ENCODE measurements around the gene SIL1.
"Not testable (repeated sequence)": the region's sequence is repeated elsewhere in the genome, so short reads cannot be mapped to it uniquely, and the experiment has no call there.

The SIL1 gene

DNA sequence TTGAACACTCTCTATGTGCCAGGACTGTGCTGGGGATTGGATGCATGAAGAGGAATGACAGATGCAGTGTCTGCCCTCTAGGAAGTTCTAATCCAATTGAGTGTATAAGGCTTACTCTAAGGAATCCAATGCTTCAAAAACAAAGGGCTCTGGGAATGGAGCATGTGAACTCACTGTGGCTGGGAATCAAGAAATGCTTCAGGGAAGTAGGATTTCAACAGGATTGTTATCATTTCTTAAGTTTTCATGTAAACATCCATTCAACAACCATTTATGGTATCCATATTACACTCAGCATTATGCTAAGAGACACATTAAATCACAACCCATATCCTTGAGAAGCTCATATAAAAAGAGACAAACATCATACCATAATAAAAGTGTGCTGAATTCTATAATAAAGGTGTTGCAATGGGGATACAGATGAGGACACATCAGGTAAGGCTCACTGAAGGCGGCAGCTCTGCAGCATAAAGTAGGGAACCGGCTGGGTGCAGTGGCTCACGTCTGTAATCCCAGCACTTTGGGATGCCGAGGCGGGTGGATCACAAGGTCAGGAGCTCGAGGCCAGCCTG lies 11.3 kb downstream of the SIL1 start:
- no peaks in the 10 kb centered on the region for H3K9me3 ChIP-seq

DNA sequence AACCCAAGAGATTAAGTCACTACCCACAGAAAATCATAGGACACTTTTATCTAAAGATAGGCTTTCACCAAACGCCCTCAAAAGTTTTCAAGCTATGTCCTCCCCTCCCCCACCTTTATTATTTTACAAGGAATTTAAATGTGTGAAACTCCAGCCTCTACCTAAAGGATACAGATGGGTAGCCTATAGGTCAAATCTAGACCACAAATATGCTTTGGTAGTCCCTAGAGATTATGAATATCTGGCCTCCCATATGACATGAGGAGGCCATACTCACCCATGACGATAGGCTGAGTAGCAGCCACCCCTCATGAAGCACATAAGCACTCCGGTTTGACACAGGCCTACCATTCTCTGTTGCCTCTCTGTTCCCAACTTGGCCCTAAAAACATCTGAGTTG lies 11.9 kb downstream of the SIL1 start:
- Histone ChIP-seq H3K9ac (no peak overlapping the region), H3K27ac (no peak overlapping the region), H3K27me3 (no peaks in the 10 kb centered on the region), H4K20me1 (peaks cover 30% of the 10 kb centered on the region), H3K4me1 (peaks cover 46% of the 10 kb centered on the region), H3K9me3 (no peaks in the 10 kb centered on the region), H3K36me3 (peaks cover 22% of the 10 kb centered on the region), H3K4me3 (no peak overlapping the region), H3K4me2 (peak overlapping the region; percentile 44)
- no peak for TF ChIP-seq Cebpa-rat (IDR thresholded peaks at IDR 0.05)

More for the DNA sequence above, 11.3 kb downstream of the SIL1 start:
- peak overlapping the region; percentile 44 for H3K4me2 ChIP-seq
- no peak overlapping the region for H3K4me3 ChIP-seq
- no peak overlapping the region for H3K27ac ChIP-seq
- H3K9ac ChIP-seq, result no peak overlapping the region
- peaks cover 40% of the 10 kb centered on the region for H3K4me1 ChIP-seq
- H4K20me1 ChIP-seq, result peaks cover 25% of the 10 kb centered on the region
- H3K27me3 ChIP-seq, result no peaks in the 10 kb centered on the region
- no peak for TF ChIP-seq Cebpa-rat (IDR thresholded peaks at IDR 0.05)
- H3K36me3 ChIP-seq, result peaks cover 27% of the 10 kb centered on the region

DNA sequence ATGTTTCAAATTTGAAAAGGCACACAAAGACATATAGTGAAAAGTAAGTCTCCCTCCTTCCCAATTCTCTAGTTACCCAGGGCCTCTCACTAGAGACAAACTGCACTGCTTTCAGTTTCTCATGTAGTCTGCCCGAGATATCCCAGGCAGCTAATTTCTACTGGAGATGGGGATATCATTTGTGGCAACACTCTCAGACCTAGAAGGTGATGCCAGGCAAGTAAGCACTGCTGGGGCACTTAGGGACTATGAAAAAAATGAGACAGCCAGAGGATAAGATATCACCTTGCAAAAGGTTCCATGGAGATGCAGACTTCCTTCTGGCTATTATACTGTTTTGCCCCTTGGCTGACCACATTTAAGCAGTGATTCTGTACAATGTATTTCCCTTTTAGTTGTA lies 12.6 kb downstream of the SIL1 start:
- Histone ChIP-seq H3K4me3 (no peak overlapping the region), H3K27ac (no peak overlapping the region), H3K4me1 (peaks cover 53% of the 10 kb centered on the region), H3K27me3 (no peaks in the 10 kb centered on the region), H3K36me3 (peaks cover 21% of the 10 kb centered on the region), H3K9me3 (no peaks in the 10 kb centered on the region), H3K4me2 (peak overlapping the region; percentile 44), H3K9ac (no peak overlapping the region), H4K20me1 (peaks cover 37% of the 10 kb centered on the region)
- TF ChIP-seq Cebpa-rat (IDR thresholded peaks at IDR 0.05), result no peak

DNA sequence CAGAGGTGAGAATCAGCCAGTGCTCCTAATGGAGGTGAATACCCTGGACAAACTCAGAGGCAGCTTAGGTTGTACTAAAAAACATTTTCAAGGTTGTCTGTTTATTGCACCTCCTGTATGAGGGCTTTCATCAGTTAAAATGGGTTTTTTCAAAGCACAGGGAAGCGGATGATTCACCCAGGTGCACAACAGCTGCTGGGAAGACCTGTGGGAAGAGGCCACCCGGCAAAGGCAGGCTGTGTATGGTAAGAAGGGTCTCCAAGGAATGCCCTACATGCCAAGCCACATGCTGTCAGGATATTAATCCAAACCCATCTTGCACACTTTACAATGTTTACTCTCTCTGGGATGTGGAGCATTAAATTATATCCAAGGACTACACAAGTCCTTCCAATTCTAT lies 14.7 kb downstream of the SIL1 start:
- H3K27me3 ChIP-seq, result no peaks in the 10 kb centered on the region
- no peaks in the 10 kb centered on the region for H3K9me3 ChIP-seq
- peak overlapping the region; percentile 76 for H3K4me2 ChIP-seq
- no peak overlapping the region for H3K27ac ChIP-seq
- peaks cover 74% of the 10 kb centered on the region for H3K4me1 ChIP-seq
- no peak for TF ChIP-seq Cebpa-rat (IDR thresholded peaks at IDR 0.05)
- peaks cover 11% of the 10 kb centered on the region; the same call in 1 of the 2 replicates for H3K36me3 ChIP-seq
- no peak overlapping the region for H3K4me3 ChIP-seq
- H3K9ac ChIP-seq, result no peak overlapping the region
- H4K20me1 ChIP-seq, result peaks cover 55% of the 10 kb centered on the region

DNA sequence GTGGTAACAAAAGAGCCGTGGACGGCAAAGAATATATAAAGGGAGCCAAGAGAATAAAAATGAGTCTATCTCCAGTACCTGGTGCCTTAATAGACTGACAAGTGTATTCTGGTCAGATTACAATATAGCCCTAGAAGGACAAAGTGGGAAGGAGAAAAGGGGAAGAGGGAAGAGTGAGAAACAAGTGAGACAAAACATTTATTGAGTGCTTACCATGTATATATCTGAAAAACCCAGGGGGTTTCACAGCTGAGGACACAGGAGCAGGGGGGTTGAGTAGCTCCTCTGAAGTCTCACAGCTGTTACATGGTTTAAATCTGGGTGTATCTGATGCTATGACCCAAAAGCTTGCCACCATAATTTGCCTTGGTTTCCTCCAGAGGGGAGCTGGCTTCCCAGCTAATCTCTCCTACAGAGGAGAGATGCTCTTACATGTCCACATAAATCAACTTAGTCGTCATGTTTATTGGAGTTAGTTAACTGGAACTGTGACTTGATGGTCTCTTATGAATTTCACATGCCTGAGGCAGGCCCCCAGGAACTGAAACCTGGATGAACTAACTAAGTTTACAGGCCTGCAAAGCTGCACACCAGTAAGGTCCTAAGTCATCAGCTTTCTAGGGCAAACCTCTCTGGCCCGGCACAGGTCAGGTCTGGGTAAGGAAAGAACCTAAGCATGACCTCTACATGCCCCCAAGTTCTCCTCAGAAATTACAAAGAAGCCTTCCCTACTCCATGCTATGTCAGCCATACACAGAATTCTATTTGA lies 15.5 kb downstream of the SIL1 start:
- Histone ChIP-seq H3K4me1 (peaks cover 82% of the 10 kb centered on the region), H3K9ac (no peak overlapping the region), H3K27me3 (no peaks in the 10 kb centered on the region), H3K27ac (peak overlapping the region; percentile 39; the same call in 1 of the 2 replicates), H3K36me3 (peaks cover 7% of the 10 kb centered on the region; the same call in 1 of the 2 replicates), H3K4me3 (no peak overlapping the region), H4K20me1 (peaks cover 63% of the 10 kb centered on the region), H3K4me2 (peak overlapping the region; percentile 76), H3K9me3 (no peaks in the 10 kb centered on the region)
- no peak for TF ChIP-seq Cebpa-rat (IDR thresholded peaks at IDR 0.05)

DNA sequence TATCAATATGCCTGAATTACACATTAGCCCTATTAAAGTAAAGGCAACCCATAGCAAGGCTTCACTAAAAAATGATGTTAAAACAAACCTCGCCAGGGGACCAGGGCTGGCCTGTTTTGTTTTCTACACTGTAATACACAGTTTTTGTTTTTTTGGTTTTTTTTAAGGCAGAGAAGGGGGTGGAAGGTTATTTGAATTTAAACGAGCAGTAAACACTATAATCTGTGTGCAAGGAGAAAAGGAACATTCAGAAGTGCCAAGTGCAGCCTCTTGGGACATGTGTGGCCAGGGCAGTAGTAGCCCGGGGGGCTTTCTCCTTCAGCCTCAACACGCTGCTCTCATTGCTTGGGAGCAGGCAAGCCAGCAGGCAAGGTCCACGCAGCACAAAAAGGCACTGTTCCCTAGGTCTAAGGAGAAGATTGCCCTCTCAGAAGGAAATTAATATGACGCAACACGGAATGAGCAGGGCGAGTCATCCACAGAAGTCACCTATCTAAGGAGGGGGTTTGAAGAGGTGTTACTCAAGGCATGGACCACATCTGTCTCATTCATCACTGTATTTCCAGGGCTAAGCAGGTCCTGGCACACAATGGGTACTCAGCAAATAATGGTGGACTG lies 16.2 kb downstream of the SIL1 start:
- Histone ChIP-seq H3K9ac (no peak overlapping the region; the same call in 1 of the 2 replicates), H3K4me2 (peak overlapping the region; percentile 76), H3K4me3 (no peak overlapping the region), H4K20me1 (peaks cover 68% of the 10 kb centered on the region), H3K36me3 (no peaks in the 10 kb centered on the region), H3K27me3 (no peaks in the 10 kb centered on the region), H3K9me3 (no peaks in the 10 kb centered on the region), H3K4me1 (peaks cover 88% of the 10 kb centered on the region), H3K27ac (peak overlapping the region; percentile 39; the same call in 1 of the 2 replicates)
- peak; percentile 61 for TF ChIP-seq Cebpa-rat (IDR thresholded peaks at IDR 0.05)

DNA sequence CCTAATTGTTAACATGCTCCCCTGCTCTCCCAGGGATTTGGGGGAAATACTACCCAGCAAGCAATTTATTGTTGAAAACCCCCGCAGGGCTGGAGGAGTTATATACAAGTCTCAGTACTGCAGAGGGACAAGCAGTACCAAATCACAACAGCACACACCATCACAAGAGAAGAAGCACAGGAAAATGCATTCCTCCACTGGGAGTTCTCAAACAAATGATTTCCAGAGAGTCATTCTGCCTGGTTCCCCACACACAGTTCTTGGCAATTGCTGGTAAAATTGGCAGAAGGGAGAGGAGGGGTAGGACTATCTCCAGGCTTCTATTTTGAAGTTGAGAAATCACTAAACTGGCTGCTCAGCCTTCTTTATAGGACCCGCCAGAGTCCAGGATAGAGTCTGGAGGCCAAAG lies 16.8 kb downstream of the SIL1 start:
- no peak for TF ChIP-seq Cebpa-rat (IDR thresholded peaks at IDR 0.05)
- H3K4me1 ChIP-seq, result peaks cover 84% of the 10 kb centered on the region
- no peaks in the 10 kb centered on the region for H3K36me3 ChIP-seq
- 0 out of 2 replicates have a peak overlapping the region, but pooled peaks have one; percentile 39 for H3K27ac ChIP-seq
- peaks cover 68% of the 10 kb centered on the region for H4K20me1 ChIP-seq
- no peak overlapping the region; the same call in 1 of the 2 replicates for H3K9ac ChIP-seq
- H3K4me3 ChIP-seq, result no peak overlapping the region
- no peaks in the 10 kb centered on the region for H3K27me3 ChIP-seq
- peak overlapping the region; percentile 76 for H3K4me2 ChIP-seq
- no peaks in the 10 kb centered on the region for H3K9me3 ChIP-seq

DNA sequence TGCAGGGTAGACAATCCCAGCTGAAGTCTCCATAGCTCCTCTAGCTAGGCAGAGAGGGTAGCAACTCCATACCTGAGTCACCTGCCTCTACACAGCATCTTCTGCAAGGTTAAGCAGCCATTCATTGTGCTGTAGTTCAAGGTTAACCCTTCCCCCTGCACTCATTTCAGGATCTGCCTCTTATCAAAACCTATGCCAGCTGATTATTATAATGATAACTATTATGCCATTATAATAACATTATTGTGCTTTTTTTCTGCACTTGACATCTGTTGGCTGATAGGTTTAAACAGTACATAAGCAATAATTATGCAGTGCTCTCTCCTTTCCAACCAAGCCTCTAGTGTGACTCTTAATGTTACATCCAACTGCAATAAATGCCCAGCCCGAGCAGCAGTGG lies 17.3 kb downstream of the SIL1 start:
- Histone ChIP-seq H3K4me2 (peak overlapping the region; percentile 76), H3K27me3 (no peaks in the 10 kb centered on the region), H3K27ac (no peak overlapping the region), H4K20me1 (peaks cover 68% of the 10 kb centered on the region), H3K4me3 (no peak overlapping the region), H3K9ac (no peak overlapping the region), H3K36me3 (no peaks in the 10 kb centered on the region), H3K4me1 (peaks cover 79% of the 10 kb centered on the region), H3K9me3 (no peaks in the 10 kb centered on the region)
- TF ChIP-seq Cebpa-rat (IDR thresholded peaks at IDR 0.05), result no peak

DNA sequence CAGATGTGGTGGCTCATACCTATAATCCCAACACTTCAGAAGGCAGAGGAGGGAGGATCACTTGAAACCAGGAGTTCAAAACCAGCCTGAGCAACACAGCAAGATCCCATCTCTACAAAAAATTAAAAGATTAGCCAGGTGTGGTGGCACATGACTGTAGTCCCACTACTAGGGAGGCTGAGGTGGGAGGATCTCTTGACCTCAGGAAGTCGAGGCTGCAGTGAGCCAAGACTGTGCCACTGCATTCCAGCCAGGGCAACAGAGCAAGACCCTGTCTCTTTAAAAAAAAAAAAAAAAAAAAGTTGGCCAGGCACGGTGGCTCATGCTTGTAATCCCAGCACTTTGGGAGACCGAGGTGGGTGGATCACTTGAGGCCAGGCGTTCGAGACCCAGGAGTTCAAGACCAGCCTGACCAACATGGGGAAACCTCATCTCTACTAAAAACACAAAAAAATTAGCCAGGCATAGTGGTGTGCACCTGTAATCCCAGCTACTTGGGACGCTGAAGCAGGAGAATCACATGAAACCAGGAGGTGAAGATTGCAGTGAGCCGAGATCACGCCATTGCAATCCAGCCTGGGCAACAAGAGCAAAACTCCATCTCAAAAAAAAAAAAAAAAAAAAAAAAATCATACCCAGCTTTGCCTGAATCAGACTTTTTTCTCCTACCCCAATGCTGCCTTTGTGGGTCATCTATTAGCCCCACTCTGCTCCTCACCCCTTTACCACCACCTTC lies 18.2 kb downstream of the SIL1 start:
- H3K4me1 ChIP-seq, result peaks cover 75% of the 10 kb centered on the region
- not testable (repeated sequence) for H3K27ac ChIP-seq, H3K9ac ChIP-seq, H3K36me3 ChIP-seq, H3K4me3 ChIP-seq, H3K27me3 ChIP-seq, H3K9me3 ChIP-seq
- H3K4me2 ChIP-seq, result 0 out of 2 replicates have a peak overlapping the region, but pooled peaks have one; percentile 76
- H4K20me1 ChIP-seq, result peaks cover 68% of the 10 kb centered on the region
